A673 (cell line): ENCODE data around the gene PRSS53. TPM values are rescaled to one million over a fixed set of nuclear protein-coding genes. Genes with fewer than 3 reads are reported as not detected.

ENCODE experiments used
- BruUV-seq: library from RNA; stranded (reverse); fragments of 400-500 nt; replicated peaks from 2 replicates; lab custom pipeline; 2021; lab: Mats Ljungman, UMichigan
- CTCF ChIA-PET: fragments of 300-600 bp; sonication (Branson Sonifier 250); formaldehyde crosslinking; loops from one replicate; lab custom pipeline; 2022; ENCODE audit warnings: antibody characterized with exemption; lab: Charles Lee
- POLR2A ChIA-PET: fragments of 300-600 bp; sonication (Branson Sonifier 250); formaldehyde crosslinking; loops from one replicate; lab custom pipeline; 2022; ENCODE audit warnings: antibody characterized with exemption; ENCODE audit not compliant: low non-redundant PET; lab: Charles Lee
- DNase-seq: peaks from one replicate; pipeline ENCODE4 v3.0.0-alpha.2; 2015; ENCODE audit warnings: low spot score
- H3K27ac ChIP-seq: fragments of 200-600 bp; sonication (generic); 2 replicates; pipeline ENCODE4 v1.5.1; 2016; ENCODE audit warnings: mixed run types, low read depth, mild to moderate bottlenecking, mixed read lengths, antibody characterized with exemption, low read length; ENCODE audit not compliant: poor library complexity, severe bottlenecking
- H3K27me3 ChIP-seq: fragments of 200-600 bp; sonication (generic); replicated peaks from 2 replicates; pipeline ENCODE4 v1.6.1; 2017; ENCODE audit warnings: mixed run types, low read depth, mild to moderate bottlenecking, mixed read lengths, antibody characterized with exemption, low read length; ENCODE audit not compliant: insufficient read depth, poor library complexity
- H3K36me3 ChIP-seq: fragments of 200-600 bp; sonication (generic); 2 replicates; pipeline ENCODE4 v1.6.1; 2016; ENCODE audit warnings: mixed run types, mild to moderate bottlenecking, mixed read lengths, antibody characterized with exemption, low read length; ENCODE audit not compliant: insufficient read depth, poor library complexity, severe bottlenecking
- H3K4me1 ChIP-seq: fragments of 200-600 bp; sonication (generic); 2 replicates; pipeline ENCODE4 v1.6.1; 2017; ENCODE audit warnings: mixed run types, mild to moderate bottlenecking, mixed read lengths, antibody characterized with exemption, low read length; ENCODE audit not compliant: insufficient read depth, poor library complexity, severe bottlenecking
- H3K4me3 ChIP-seq: fragments of 200-600 bp; sonication (generic); 2 replicates; pipeline ENCODE4 v1.5.1; 2016; ENCODE audit warnings: low read depth, mixed run types, mild to moderate bottlenecking, mixed read lengths, low read length; ENCODE audit not compliant: poor library complexity, severe bottlenecking
- H3K9me3 ChIP-seq: fragments of 200-600 bp; sonication (generic); 2 replicates; pipeline ENCODE4 v1.6.1; 2016; ENCODE audit warnings: mixed run types, low read depth, mild to moderate bottlenecking, mixed read lengths, antibody characterized with exemption, low read length; ENCODE audit not compliant: poor library complexity, severe bottlenecking
- CTCF ChIP-seq: fragments of 300-800, 200-600 bp; sonication (generic); conservative IDR thresholded peaks from 2 replicates; pipeline ENCODE4 v1.5.1; 2017; ENCODE audit warnings: low read depth, mild to moderate bottlenecking, antibody characterized with exemption, low read length, moderate library complexity, mixed read lengths
- EZH2 ChIP-seq: fragments of 200-600 bp; sonication (generic); IDR thresholded peaks from 2 replicates; pipeline ENCODE4 v1.6.1; 2017; ENCODE audit warnings: borderline replicate concordance, low read depth, mild to moderate bottlenecking, mixed read lengths, antibody characterized with exemption, low read length; ENCODE audit not compliant: poor library complexity, severe bottlenecking
- intact Hi-C: fragments of 100-400 bp; cut with micrococcal nuclease; formaldehyde crosslinking; loops from one replicate; pipeline ENCODE4 v1.10.0; 2022; ENCODE audit not compliant: unreplicated experiment
- total RNA-seq: library from RNA; stranded (reverse); gene quantifications from 2 replicates; pipeline ENCODE4 v1.2.3, GENCODE V29; 2021

PRSS53 gene
- total RNA-seq, 1 experiment from 2014 or later, result 3.1 TPM

- Histone ChIP-seq H3K4me3 (no peak overlapping the region), H3K9me3 (no peaks in the 10 kb centered on the region), H3K4me1 (no peaks in the 10 kb centered on the region), H3K27me3 (no peaks in the 10 kb centered on the region), H3K27ac (no peak overlapping the region), H3K36me3 (peaks cover 16% of the 10 kb centered on the region)
- intact Hi-C loops, result loop anchor here (10.0 kb wide), 1 partner anchor 788 kb away; the partner anchor contains the start of gene ZNF267
- ChIA-PET CTCF (no interaction called here), POLR2A (no interaction called here)
- no TSS peak for BruUV-seq
- DNase-seq, result no peak
- TF ChIP-seq EZH2 (no peak), CTCF (no peak)
Measured at GRCh38 chr16:31086629-31086906, 2.2 kb downstream of the PRSS53 start.

- Histone ChIP-seq H3K27ac (no peak overlapping the region), H3K9me3 (no peaks in the 10 kb centered on the region), H3K27me3 (no peaks in the 10 kb centered on the region), H3K4me3 (no peak overlapping the region), H3K36me3 (peaks cover 20% of the 10 kb centered on the region), H3K4me1 (no peaks in the 10 kb centered on the region)
- intact Hi-C loops, result loop anchor here (10.0 kb wide), 1 partner anchor 789 kb away; the partner anchor contains the start of gene ZNF267
- no peak for TF ChIP-seq EZH2
- no peak for TF ChIP-seq CTCF
- ChIA-PET CTCF (no interaction called here), POLR2A (no interaction called here)
- BruUV-seq, result no TSS peak
- no peak for DNase-seq
Measured at GRCh38 chr16:31085873-31086628, 2.7 kb downstream of the PRSS53 start.

GRCh38 chr16:31085411-31085810 lies 3.3 kb downstream of the PRSS53 start:
- no peak for DNase-seq
- CTCF ChIA-PET, result no interaction called here
- Histone ChIP-seq H3K27ac (no peak overlapping the region), H3K9me3 (no peaks in the 10 kb centered on the region), H3K4me1 (no peaks in the 10 kb centered on the region), H3K4me3 (no peak overlapping the region), H3K27me3 (no peaks in the 10 kb centered on the region), H3K36me3 (peaks cover 20% of the 10 kb centered on the region)
- TF ChIP-seq CTCF (no peak), EZH2 (no peak)
- POLR2A ChIA-PET, result no interaction called here
- BruUV-seq, result no TSS peak
- intact Hi-C loops, result loop anchor here (10.0 kb wide), 1 partner anchor 789 kb away; the partner anchor contains the start of gene ZNF267
